NCI-H1930 (cell line): ENCODE data around the gene NFASC.

Experiments used
- DNase-seq, 2 experiments: peaks; one replicate each; lab custom pipeline; 2025; lab: John Stamatoyannopoulos, UW

NFASC gene

DNA sequence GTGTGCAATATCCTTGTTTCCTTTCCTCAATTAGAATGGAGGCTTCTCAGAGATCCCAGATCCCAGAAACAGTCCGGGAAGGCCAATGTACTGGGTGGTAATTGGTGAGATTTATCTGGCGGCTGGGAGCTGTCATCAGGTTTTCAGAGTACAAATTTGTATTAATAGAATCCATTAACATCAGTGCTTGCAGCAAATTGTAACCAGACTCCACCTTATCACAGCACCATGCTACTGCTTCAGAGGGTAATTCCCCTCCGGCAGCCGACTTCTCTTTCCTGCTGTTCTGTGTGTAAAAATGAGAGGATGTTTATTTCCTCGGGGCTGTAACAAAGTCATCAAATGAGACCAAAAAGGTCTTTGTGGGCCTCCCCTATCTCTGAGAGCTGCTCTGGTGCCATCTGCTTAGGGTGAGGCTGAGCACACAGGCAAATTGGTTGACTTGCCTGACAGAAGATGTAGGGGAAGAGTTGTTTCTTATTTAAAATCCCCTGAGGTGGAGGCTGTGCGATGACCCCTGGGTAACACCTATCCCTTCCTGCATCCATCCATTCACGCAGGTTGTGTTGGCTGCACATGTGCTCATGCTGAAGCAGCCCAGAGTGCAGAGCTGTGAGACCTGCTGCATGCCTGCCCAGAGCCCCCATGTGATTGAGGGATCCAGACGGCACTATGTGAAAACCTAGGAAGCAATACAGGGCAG, 19.2 kb downstream of the NFASC start:
- DNase-seq: no peak

DNA sequence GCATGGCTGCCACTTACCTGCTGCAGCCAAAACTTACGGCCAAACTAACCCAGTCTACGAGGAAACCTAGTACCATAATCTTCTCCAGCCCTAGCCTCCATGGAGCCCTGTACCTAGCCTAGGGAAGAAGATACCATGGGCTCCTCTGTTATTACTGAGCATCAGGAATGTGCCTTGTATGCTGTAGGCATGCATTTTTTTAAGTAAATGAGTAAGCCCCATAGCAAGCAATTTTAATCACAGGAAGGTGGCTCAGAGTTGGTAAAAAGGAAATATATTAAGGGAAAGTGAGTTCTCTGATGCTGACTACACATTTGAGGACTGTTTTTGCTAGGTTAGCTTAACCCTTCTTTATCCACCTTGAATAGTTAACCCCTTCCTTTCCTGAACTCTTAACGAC, 21.2 kb downstream of the NFASC start:
- DNase-seq: no peak

DNA sequence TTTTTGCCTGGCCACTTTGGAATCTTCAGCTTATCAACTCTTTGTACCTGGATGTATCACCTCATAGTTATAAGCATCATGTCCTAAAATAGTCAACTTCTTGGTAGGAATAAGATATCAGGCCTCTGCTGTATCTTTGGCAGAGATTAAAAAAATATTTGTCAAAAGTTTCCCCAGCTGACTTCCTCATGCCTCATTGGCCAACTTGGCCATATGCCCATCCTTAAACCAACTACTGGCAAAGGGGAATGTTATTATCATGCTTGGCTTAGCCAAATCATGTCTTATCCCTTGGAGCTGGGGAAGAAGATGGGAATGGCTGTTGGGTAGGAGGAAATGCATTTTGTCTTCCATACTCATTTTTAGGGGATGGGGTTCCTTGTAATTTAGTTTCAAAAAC, 23.4 kb downstream of the NFASC start:
- DNase-seq: no peak

DNA sequence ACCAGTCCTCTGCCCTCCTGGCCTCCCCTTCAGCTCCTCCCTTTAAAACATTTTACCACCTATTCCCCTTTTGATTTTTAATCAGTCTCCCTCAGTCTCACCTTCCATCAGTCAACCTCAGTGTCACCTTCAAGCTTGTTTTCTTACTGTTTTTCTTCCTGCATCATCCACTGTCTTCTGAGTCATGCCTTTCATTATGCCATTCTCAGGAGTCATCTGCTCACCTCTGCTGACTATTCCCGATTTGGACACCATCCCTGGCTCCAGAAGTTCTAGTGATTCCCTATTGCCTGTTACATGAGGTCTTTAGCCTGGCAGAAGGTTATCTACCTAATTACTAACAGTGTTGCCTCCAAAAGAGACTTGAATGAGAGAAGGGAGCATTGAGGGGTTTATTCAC, 23.9 kb downstream of the NFASC start:
- DNase-seq: no peak

DNA sequence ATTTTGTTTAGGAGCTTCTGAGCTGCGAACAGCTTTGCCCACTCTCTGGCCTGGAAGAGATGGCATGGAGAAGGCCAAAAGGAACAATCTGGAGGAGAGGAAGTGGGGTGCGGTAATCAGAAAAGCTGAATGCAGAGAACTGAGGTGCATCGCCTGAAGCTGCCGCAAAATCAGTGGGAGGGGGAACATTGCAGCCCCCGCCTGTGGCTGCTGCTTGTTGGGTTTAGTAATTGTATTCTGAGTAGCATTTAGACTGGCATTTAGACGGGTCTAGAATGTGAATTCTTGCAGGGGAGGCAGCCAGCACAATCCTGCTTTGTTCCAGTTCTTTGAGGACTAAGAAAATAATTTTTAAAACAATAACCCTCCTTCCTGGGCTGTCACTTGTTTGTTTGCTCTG, 25.4 kb downstream of the NFASC start:
- DNase-seq: no peak

DNA sequence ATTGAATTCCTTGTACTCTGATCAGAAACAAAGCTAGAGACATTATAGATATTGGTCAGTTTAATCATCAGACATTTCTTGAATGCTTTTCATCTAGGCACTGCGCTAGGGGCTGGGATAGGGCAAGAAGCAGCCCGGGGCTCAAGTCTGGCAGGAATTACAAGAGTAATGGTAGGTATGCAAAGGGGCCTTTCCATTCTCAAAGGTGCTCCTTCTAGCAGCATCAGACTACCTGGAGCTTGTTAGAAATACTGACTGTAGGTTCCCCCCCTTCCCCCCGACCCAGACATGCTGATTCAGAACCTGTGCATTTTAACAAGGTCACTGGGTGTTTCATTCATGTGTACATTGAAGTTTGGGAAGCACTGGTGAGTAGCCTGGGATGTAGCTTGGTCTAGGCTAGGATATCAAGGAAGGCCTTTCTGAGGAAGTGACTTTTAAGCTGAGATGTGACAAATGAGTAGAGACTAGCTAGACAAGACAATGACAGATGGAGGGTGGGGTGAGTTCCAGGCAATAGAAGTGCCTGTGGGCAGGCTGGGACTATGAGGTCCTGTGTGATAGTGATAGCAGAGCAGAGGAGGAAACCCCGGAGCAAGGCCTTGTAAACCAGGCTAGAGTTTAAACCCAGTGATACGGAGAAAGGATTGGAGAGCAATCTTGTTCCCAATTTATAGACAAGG, 26.3 kb downstream of the NFASC start:
- DNase-seq: no peak

DNA sequence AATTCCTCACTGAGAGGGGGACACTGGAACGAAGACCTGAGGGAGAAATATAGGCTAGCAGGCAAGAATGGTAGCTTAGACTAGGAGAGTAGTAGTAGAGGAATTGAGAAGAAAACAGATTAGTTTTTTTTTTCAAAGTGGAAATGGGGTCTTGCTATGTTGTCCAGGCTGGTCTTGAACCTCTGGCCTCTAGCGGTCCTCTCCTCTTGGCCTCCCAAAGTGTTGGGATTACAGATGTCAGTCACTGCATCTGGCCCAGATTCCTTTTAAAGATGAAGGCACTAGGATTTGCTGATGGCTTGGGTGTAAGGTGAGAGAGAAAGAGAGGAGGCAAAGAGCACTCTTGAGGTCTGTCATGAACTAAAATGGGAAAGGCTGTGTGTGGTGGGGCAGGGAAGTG, 30.1 kb downstream of the NFASC start:
- no peak for DNase-seq

DNA sequence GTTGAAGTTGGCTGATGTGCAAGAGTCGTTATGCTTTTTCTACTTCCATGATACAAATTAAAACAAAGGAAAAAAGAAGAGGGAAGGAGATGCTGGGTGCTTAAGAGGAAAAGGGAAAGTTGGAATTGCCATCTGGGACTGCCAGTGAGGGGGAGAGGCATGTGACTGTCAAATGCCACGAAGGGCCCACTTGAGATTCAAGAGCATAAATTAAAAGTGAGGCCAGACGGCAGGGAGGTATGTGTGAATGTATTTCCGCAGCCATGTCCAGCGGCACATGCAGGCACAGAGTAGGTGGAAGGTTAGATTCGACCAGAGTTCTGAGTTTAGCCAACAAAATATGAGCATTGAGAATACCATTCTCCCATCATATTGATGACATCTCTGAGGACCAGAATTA, 32.0 kb downstream of the NFASC start:
- DNase-seq: no peak

DNA sequence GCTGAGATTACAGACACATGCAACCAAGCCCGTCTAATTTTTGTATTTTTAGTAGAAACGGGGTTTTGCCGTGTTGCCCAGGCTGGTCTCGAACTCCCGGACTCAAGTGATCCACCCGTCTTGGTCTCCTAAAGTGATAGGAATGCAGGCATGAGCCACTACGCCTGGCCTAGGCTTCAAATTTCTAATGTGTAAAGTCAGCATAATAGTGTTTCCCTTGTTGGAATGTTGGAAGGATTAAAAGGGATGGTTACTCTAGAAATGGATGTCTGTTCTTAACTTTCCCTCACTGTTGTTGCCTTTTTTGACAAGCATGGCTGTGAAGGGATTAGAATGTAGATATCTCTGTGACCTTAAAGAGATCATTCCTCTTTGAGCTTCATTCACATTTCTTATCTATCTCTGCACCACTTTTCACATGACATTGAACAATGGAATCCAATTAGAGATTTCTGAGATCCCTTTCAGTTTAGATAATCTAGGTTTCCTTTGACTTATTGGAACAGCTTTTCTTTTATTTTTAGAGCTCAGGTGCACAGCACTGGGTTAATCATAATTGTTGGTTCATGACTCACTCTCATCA, 33.7 kb downstream of the NFASC start:
- DNase-seq: no peak

DNA sequence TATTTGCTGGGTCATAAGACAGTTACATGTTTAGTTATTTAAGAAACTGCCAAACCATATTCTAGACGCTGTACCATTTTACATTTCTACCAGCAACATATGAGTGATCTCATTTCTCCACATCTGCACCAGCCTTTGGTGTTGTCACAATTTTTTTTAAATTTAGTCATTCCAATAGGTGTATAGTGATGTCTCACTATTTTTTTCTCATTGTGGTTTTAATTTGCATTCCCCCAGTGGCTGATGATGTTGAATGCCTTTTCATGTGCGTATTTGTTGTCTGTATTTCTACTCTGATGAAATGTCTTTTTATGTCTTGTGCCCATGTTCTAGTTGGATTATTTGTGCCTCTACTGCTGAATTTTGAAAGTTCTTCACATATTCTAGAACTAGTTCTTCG, 38.4 kb downstream of the NFASC start:
- DNase-seq: no peak

DNA sequence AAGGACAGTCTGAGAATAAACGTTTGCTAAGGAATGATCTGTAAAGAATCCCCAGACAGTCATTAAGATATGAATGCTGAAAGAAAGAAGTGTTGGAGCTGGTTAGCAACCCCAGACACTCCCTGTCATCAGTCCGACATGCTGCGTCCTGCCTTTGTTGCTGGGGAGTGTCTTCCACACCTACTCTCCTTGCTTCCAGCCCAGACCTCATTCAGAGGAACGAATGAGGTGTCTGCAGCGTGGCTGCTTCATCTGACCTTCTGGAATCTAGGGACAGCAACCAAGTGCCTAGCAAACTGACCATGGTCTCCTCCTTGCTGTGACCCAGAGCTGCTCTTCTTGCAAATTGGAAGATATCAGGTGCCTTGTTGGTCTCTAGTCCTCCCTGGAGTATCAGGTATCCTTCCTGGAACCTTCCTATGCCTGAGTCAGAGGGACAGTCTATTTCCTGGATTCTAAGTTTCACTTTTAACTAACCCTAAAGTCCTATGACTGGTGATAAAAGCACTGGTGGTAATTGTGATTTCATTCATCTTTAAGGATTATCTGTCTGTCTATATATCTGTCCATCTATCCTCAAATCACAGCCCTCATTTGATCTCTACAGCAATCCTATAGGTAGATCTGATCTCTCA, 45.3 kb downstream of the NFASC start:
- DNase-seq: no peak

DNA sequence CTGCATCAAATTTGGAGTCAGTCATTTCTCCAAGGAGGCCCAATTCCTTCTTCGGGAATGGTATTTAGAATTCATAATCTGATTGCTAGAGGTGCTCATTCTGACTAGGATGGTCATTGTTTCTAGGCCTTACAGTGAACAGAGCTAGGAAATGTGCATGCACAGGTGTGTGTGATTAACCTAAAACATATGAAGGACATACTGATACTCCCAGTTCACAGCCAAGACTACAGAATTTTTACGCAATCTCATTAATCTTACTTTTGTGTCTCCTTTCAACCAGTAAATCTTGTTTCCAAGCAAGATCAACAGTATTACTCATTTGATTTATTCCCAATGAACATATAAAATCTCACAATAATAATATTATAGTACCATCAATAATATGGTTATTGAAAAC, 47.1 kb downstream of the NFASC start:
- no peak for DNase-seq

DNA sequence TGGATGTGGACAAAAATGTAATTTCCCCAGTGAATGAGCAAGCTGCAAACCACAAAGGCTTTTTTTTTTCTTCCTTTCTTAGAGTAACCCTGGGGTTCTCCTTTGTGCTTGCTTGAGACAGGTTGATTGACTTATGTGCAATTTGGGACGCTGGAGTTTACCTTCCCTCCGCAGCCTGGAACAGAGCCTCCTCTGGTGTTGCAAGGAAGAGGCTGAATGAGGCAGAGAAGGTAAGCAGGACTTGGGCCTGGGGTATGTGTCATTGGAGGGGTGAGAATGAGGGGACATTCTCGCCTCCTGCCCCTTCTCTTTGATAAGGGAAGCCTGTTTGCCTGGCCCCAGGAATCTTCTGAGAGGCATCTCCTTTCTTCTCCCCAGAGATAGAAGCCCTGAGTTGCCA, 49.8 kb downstream of the NFASC start:
- DNase-seq: no peak

DNA sequence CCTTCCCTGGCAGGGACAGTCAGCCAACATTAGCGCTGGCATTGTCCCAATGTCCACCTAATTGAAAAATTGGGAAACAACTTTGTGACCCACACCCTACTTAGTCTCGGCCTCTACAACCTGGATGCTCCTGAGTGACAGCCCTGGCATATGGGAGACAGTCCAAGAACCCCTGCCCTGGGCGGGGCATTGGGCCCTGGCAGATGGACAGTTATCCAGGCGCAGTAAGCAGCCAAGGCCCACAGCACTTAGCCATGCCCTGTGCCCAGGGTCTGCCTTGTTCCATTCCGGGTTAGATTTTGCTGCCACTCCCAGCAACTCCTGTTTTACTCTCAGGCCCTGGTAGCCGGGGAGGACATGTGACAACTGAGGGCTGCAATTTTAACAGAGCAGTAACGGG, 50.3 kb downstream of the NFASC start:
- DNase-seq: no peak

DNA sequence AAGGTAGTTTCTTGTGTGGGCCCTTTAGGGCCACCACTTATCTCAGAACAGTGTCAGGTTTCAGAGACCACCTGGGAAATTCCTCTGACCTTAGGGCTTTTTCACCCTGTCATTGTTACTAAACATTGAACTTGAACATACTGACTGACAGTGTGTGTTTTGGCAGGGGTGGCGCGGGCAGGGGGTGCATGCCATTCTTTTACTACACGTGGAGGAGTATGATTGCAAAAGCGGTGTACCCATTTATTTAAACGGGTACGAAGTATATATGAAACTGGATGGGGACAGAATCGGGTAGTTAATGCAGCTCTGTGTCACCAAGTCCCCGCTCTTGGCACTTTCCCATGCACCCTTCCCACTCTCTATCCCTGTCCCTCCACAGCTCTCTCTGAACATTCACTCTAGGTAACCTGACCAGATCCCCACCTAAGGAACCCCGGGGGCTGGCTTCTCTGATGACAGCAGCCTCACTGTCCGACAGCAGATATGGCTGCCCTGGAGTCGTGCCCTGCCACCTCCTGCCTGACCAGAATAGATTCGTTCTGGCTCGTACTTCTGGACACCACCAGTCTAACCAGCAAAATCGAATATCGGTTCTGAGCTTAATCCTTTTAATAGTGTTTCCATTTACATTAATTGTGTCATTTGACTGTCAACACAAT, 51.3 kb downstream of the NFASC start:
- no peak for DNase-seq

DNA sequence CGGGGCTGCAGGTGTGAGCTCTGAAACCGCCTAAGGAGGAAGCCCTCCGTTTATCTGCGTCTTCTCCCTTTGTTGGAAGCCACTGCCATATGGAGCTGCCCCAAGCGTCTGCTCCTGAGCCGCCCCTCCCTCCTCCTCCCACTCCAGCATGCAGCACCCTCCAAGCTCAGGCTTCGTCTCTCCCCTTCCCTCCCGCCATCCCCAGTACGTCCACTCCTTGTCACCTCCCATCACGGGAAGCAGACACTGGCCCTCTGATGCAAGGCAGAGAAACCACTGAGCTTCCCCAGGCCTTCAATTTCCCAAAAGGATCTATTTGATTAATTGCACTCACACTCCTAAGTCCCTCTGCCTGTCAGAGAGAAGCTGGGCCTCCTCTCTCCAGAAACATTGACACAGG, 52.5 kb downstream of the NFASC start:
- DNase-seq: no peak

DNA sequence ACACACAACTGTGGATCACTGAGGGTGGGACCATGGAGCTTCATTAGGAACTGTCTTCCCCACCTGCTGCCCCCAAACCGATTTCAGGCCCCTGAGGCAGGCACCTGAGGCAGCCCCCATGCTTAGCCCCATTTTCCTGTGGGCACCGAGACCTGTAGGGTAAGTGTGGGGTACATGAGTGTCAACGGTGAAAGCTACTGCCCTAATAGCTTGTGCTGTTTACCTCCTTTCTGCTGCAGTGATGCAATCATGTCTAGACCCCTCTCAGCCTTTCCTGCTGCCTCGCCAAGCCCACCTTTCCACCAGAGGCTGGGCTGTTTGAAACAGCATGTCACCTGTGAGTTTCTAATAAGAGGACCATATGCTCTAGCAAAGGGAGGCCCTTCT, 53.0 kb downstream of the NFASC start:
- no peak for DNase-seq

DNA sequence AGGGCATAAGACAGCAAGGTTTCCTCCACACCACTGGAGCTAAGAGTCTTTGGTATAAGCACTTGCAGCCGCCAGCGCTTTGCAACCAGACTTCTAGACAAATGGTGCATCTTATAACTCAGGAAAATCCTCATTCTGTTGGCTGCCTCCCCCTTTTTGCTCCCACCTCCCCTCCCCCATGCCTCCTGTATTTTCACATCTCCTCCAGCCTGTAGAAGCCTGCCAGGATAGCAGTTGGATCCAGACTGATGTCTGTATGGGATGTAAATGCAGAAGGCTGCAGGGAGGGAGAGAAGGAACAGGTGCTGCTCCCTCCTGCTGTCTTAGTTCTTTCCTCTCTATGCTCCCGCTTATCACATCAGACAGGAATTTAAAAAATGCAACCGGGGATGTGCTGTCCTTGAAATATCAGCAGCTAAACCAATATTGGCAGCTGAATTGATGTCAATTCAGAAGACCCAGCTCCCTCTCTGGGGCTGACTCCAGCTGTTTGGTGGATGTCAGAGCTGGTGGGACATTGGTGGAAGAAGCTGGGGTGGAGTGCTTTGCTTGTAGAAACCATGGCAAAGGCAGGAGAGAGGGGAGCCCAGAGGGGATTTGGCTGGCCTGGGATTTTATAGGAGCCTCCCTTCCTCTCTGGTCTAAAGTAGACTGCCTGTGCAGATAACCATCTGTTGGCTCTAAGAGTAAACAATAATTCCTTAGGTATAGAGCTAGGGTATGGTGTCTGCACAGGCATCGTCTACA, 53.5 kb downstream of the NFASC start:
- DNase-seq: no peak

DNA sequence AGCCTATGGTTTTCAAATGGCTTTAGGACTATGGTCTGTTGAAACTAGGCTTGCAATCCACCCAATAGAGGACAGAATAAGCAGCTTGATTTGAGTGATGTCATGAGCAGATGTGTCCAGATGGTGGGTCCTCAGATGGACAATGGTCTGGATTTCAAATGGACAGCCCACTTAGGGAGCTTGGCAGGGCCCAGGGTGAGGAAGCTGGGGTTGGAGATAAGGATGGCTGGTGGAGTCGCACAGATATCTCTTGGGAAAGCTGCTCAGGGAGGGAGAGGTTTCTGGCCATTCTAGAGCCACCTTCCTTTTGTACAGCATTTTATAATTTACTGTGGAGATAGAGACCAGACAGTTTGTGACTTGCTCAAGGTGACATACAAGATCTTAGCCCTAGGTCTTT, 55.0 kb downstream of the NFASC start:
- no peak for DNase-seq

DNA sequence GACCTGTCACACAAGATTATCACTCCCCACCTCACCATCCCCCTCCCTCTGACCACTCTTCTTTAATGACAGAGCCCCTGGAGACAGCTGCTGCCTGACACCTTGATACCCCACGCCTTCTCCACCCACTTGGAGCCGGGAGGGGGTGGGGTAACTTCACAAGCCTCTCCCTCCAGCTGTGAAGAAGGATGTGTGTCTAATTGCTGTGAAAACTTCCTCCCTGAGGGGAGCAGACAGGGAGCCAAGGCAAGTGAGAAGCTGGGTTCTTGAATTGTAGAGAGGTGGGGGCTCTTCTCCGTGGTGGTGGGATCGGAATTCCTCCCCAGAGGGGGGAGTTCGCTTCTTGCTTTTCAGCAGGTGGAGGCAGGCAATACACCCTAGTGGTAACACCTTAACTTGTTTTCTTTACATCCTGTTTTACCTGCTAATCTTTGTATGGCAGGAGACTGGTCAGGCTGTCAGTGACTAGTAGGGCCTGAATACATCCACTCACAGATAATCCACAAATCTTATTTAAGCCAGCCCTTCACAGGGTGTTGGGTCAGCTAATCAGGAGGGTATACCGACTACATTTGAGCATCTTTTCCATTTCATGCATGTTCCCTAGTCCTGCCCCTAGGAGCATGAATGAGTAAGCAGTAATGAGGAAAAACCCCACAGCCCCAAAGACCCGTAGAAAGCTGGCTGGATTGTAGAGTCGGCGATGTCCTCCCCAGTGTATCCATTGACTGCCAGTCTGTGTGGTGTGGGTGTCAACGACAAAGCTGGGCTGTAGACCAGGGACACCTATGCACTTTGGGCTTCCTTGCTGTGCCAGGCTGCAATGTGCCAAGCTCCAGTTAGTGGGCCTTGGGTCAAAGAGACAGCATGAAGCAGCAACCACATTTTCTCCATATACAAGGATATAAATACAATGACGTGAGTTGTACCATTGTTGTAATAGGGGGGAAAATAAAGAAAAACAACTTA, 57.3 kb downstream of the NFASC start:
- DNase-seq: no peak
